H9 (cell line): ENCODE measurements around the gene CASK. TPM values are rescaled to one million over a fixed set of nuclear protein-coding genes. Genes with fewer than 3 reads are reported as not detected.

Experiments
- DNase-seq: peaks from one replicate; pipeline ENCODE4 v3.0.0-alpha.2; 2017
- H2AFZ ChIP-seq: one replicate; pipeline ENCODE4 v1.6.1; 2013; ENCODE audit warnings: mild to moderate bottlenecking, low read length, control low read depth, moderate library complexity
- H2AK5ac ChIP-seq: 2 replicates; pipeline ENCODE4 v1.6.1; 2013; ENCODE audit warnings: low read length, control low read depth, mixed read lengths; ENCODE audit not compliant: insufficient read length
- H2BK120ac ChIP-seq: one replicate; pipeline ENCODE4 v1.6.1; 2013; ENCODE audit warnings: low read depth, mild to moderate bottlenecking, low read length, control low read depth, inconsistent platforms; ENCODE audit not compliant: poor library complexity, severe bottlenecking
- H2BK12ac ChIP-seq: 2 replicates; pipeline ENCODE4 v1.6.1; 2013; ENCODE audit warnings: low read length, control low read depth, mixed read lengths, low read depth; ENCODE audit not compliant: insufficient read length
- H2BK15ac ChIP-seq: 2 replicates; pipeline ENCODE4 v1.6.1; 2013; ENCODE audit warnings: low read depth, low read length, control low read depth
- H2BK20ac ChIP-seq: one replicate; pipeline ENCODE4 v1.6.1; 2013; ENCODE audit warnings: low read depth, mild to moderate bottlenecking, low read length, control low read depth, inconsistent platforms; ENCODE audit not compliant: poor library complexity, severe bottlenecking
- H2BK5ac ChIP-seq: 2 replicates; pipeline ENCODE4 v1.6.1; 2013; ENCODE audit warnings: low read length, control low read depth, mixed read lengths; ENCODE audit not compliant: insufficient read length
- H3K14ac ChIP-seq: 2 replicates; pipeline ENCODE4 v1.6.1; 2013; ENCODE audit warnings: low read length, control low read depth; ENCODE audit not compliant: insufficient read depth
- H3K18ac ChIP-seq: 2 replicates; pipeline ENCODE4 v1.6.1; 2013; ENCODE audit warnings: low read depth, mild to moderate bottlenecking, mixed read lengths, low read length, control low read depth; ENCODE audit not compliant: insufficient read length
- H3K23ac ChIP-seq: 2 replicates; pipeline ENCODE4 v1.6.1; 2013; ENCODE audit warnings: low read length, control low read depth, mixed read lengths, low read depth; ENCODE audit not compliant: insufficient read length
- H3K23me2 ChIP-seq: 2 replicates; pipeline ENCODE4 v1.6.1; 2013; ENCODE audit warnings: low read depth, mild to moderate bottlenecking, mixed read lengths, low read length, control low read depth; ENCODE audit not compliant: insufficient read length, poor library complexity, severe bottlenecking
- H3K27ac ChIP-seq: 2 replicates; pipeline ENCODE4 v1.5.1; 2013; ENCODE audit warnings: low read length, control low read depth, mixed read lengths, low read depth; ENCODE audit not compliant: insufficient read length
- H3K27me3 ChIP-seq: 2 replicates; pipeline ENCODE4 v1.6.1; 2013; ENCODE audit warnings: low read length, control low read depth, inconsistent platforms; ENCODE audit not compliant: insufficient read depth
- H3K4ac ChIP-seq: 2 replicates; pipeline ENCODE4 v1.6.1; 2013; ENCODE audit warnings: low read depth, mild to moderate bottlenecking, control low read depth, inconsistent platforms, low read length, moderate library complexity
- H3K4me1 ChIP-seq: 2 replicates; pipeline ENCODE4 v1.6.1; 2013; ENCODE audit warnings: low read length, control low read depth, inconsistent platforms; ENCODE audit not compliant: insufficient read depth
- H3K4me2 ChIP-seq: 2 replicates; pipeline ENCODE4 v1.6.1; 2013; ENCODE audit warnings: low read length, control low read depth, mixed read lengths; ENCODE audit not compliant: insufficient read length, insufficient read depth
- H3K56ac ChIP-seq: 2 replicates; pipeline ENCODE4 v1.6.1; 2013; ENCODE audit warnings: low read depth, mild to moderate bottlenecking, mixed read lengths, low read length, control low read depth; ENCODE audit not compliant: insufficient read length
- H3K79me1 ChIP-seq: 2 replicates; pipeline ENCODE4 v1.6.1; 2013; ENCODE audit warnings: low read depth, mild to moderate bottlenecking, moderate library complexity, low read length, control low read depth, inconsistent platforms; ENCODE audit not compliant: insufficient read depth, poor library complexity, severe bottlenecking
- H3K79me2 ChIP-seq: 2 replicates; pipeline ENCODE4 v1.6.1; 2013; ENCODE audit warnings: low read length, control low read depth, inconsistent platforms; ENCODE audit not compliant: insufficient read depth
- H3K9ac ChIP-seq: 2 replicates; pipeline ENCODE4 v1.6.1; 2013; ENCODE audit warnings: low read length, control low read depth, mixed read lengths; ENCODE audit not compliant: insufficient read length; ENCODE audit errors: extremely low read depth
- H3K9me3 ChIP-seq: one replicate; pipeline ENCODE4 v1.6.1; 2013; ENCODE audit warnings: low read depth, low read length, inconsistent platforms; ENCODE audit not compliant: control insufficient read depth
- H3T11ph ChIP-seq: one replicate; pipeline ENCODE4 v1.6.1; 2013; ENCODE audit warnings: mild to moderate bottlenecking, low read length, control low read depth, inconsistent platforms
- H4K20me1 ChIP-seq: one replicate; pipeline ENCODE4 v1.6.1; 2013; ENCODE audit not compliant: control insufficient read depth, insufficient read length, insufficient read depth
- H4K5ac ChIP-seq: 2 replicates; pipeline ENCODE4 v1.6.1; 2013; ENCODE audit warnings: low read depth, mild to moderate bottlenecking, mixed read lengths, low read length, control low read depth; ENCODE audit not compliant: insufficient read length
- H4K8ac ChIP-seq: replicated peaks from 2 replicates; pipeline ENCODE4 v1.6.1; 2013; ENCODE audit warnings: low read length, control low read depth, mixed read lengths, low read depth; ENCODE audit not compliant: insufficient read length
- H4K91ac ChIP-seq: 2 replicates; pipeline ENCODE4 v1.6.1; 2013; ENCODE audit warnings: low read depth, mild to moderate bottlenecking, moderate library complexity, mixed read lengths, low read length, control low read depth; ENCODE audit not compliant: insufficient read length
- H3K27ac Mint-ChIP-seq, 3 experiments: 2 replicates in 2 of 3; 3 replicates in 1 of 3; pipeline ENCODE4 v1.8.0; 2020 to 2021; ENCODE audit warnings: mixed read lengths in 3 of 3, mild to moderate bottlenecking in 1 of 3, moderate library complexity in 1 of 3
- H3K27me3 Mint-ChIP-seq: 2 replicates; pipeline ENCODE4 v1.8.0; 2021; ENCODE audit warnings: low read depth, mild to moderate bottlenecking, moderate library complexity, mixed read lengths
- H3K36me3 Mint-ChIP-seq, 3 experiments: 2 replicates in 2 of 3; 3 replicates in 1 of 3; pipeline ENCODE4 v1.8.0; 2020 to 2021; ENCODE audit warnings: low read depth in 3 of 3, mixed read lengths in 3 of 3; ENCODE audit not compliant: insufficient read depth in 1 of 3
- H3K4me1 Mint-ChIP-seq, 2 experiments: 2 replicates each; pipeline ENCODE4 v1.8.0; 2020; ENCODE audit warnings: mixed read lengths in 2 of 2
- H3K4me3 Mint-ChIP-seq, 2 experiments: 2 replicates in 1 of 2; 3 replicates in 1 of 2; pipeline ENCODE4 v1.8.0; 2020 to 2021; ENCODE audit warnings: mild to moderate bottlenecking in 2 of 2, mixed read lengths in 2 of 2, moderate library complexity in 1 of 2
- H3K9me3 Mint-ChIP-seq, 2 experiments: 2 replicates in 1 of 2; 3 replicates in 1 of 2; pipeline ENCODE4 v1.8.0; 2020; ENCODE audit warnings: mild to moderate bottlenecking in 2 of 2, mixed read lengths in 2 of 2, moderate library complexity in 1 of 2
- WGBS: extraction: QIAGEN DNeasy Blood & Tissue Kit; methylation state at CpG from one replicate; pipeline ENCODE4 v1.1.7; 2013; ENCODE audit warnings: missing lambda C conversion rate, low lambda C conversion rate, mixed read lengths; ENCODE audit not compliant: insufficient read length; ENCODE audit errors: extremely low coverage; 5-methylcytosine and 5-hydroxymethylcytosine counted together
- total RNA-seq: library from RNA; stranded (reverse); gene quantifications from 2 replicates; pipeline ENCODE4 v1.2.1, GENCODE V29; 2021
- TF ChIP-seq, protein P1 (sequence below): fragments of 200-600 bp; sonication (generic); conservative IDR thresholded peaks from 3 replicates; pipeline ENCODE4 v1.8.0; 2021; ENCODE audit warnings: antibody characterized with exemption, mild to moderate bottlenecking

Gene CASK
- total RNA-seq, 1 experiment from 2014 or later: 44.1 TPM

DNA sequence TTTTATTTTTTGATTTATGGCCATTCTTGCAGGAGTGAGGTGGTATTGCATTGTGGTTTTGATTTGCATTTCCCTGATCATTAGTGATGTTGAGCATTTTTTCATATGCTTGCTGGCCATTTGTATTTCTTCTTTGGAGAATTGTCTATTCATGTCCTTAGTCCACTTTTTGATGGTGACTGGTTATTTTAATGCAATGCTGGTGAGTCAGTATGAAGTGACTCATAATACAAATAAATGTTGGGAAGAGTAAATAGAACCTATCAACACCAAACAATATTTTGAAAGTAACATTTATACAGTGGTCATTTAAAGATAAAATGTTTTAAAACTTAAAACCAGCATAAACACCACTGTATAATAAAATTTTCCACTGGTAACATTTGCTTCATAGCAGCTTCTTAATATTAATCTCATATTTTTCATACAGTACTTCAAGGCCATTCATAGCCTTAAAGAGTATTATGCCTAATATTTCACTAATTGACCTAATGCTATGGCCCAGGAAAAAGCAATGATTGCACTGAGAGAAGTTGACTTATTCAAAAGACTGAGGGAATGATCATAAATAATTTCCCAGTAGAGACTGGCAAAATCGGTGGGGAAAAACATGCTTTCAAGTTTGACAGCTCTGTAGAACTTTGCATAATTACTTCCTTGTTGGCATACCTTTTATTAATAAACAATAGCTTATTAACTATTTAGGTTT lies 33.9 kb downstream of the CASK start:
- Mint-ChIP-seq H3K4me3 (no peak overlapping the region), H3K36me3 (peaks cover 4 to 12% (median 6%) of the 10 kb centered on the region in 3 experiments; a peak in 6 of 7 replicates), H3K27ac (no peak overlapping the region), H3K9me3 (peaks cover 27 to 34% of the 10 kb centered on the region in 2 experiments), H3K4me1 (peaks cover 0 to 2% of the 10 kb centered on the region in 2 experiments; a peak in 1 of 4 replicates), H3K27me3 (no peaks in the 10 kb centered on the region)
- Histone ChIP-seq H4K8ac (no peak overlapping the region), H3K27ac (no peak overlapping the region), H2BK120ac (no peak overlapping the region), H4K20me1 (no peaks in the 10 kb centered on the region), H2BK5ac (no peak overlapping the region), H3K56ac (no peak overlapping the region), H3K18ac (no peak overlapping the region), H3K14ac (no peak overlapping the region), H3K4ac (no peak overlapping the region), H3K79me1 (peaks cover 7% of the 10 kb centered on the region), H4K91ac (no peak overlapping the region), H4K5ac (no peak overlapping the region), H2BK20ac (no peak overlapping the region), H2AFZ (no peak overlapping the region), H2AK5ac (no peak overlapping the region), H3K4me1 (no peaks in the 10 kb centered on the region), H3K23ac (no peak overlapping the region), H3K79me2 (peaks cover 6% of the 10 kb centered on the region; the same call in 1 of the 2 replicates), H2BK15ac (no peak overlapping the region), H3K23me2 (no peaks in the 10 kb centered on the region), H3K9ac (no peak overlapping the region), H3K4me2 (no peak overlapping the region), H3K9me3 (no peaks in the 10 kb centered on the region), H2BK12ac (no peak overlapping the region), H3T11ph (no peak overlapping the region), H3K27me3 (no peaks in the 10 kb centered on the region)
- no peak for DNase-seq
- WGBS: no CpG with 5 or more reads among the region's 1 CpG
- TF ChIP-seq, protein P1, sequence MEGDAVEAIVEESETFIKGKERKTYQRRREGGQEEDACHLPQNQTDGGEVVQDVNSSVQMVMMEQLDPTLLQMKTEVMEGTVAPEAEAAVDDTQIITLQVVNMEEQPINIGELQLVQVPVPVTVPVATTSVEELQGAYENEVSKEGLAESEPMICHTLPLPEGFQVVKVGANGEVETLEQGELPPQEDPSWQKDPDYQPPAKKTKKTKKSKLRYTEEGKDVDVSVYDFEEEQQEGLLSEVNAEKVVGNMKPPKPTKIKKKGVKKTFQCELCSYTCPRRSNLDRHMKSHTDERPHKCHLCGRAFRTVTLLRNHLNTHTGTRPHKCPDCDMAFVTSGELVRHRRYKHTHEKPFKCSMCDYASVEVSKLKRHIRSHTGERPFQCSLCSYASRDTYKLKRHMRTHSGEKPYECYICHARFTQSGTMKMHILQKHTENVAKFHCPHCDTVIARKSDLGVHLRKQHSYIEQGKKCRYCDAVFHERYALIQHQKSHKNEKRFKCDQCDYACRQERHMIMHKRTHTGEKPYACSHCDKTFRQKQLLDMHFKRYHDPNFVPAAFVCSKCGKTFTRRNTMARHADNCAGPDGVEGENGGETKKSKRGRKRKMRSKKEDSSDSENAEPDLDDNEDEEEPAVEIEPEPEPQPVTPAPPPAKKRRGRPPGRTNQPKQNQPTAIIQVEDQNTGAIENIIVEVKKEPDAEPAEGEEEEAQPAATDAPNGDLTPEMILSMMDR: no peak
